Omental fat pad (tissue), 4 donors: Measurements from ENCODE around the gene EMP2. TPM values are rescaled to one million over a fixed set of nuclear protein-coding genes. Genes with fewer than 3 reads are reported as not detected.

Experiments used
- ATAC-seq: fragments of 150-250 bp; one replicate; pipeline ENCODE4 v1.9.1; 2016; ENCODE audit warnings: mild to moderate bottlenecking, moderate library complexity; ENCODE audit not compliant: low FRiP score
- DNase-seq: peaks from one replicate; pipeline ENCODE4 v3.0.0-alpha.2; 2019; ENCODE audit warnings: low spot score
- total RNA-seq, 4 donors: library from RNA; depleted of rRNA; stranded (reverse); fragments of >200 nt; gene quantifications; one replicate each; pipeline ENCODE4 v1.1.0, GENCODE V29; 2016
- TF ChIP-seq, protein P1 (sequence below), 3 donors: fragments of 450-650 bp; IDR thresholded peaks; one replicate each; pipeline ENCODE4 v1.5.1; 2016 to 2017; ENCODE audit warnings: antibody characterized with exemption in 3 of 3, mild to moderate bottlenecking in 3 of 3, moderate library complexity in 2 of 3

The EMP2 gene
- total RNA-seq, 4 donors from 2014 or later = 36.7 to 80.4 (median 50.1) TPM

- no peak for DNase-seq
- no peak for ATAC-seq
- TF ChIP-seq, protein P1, sequence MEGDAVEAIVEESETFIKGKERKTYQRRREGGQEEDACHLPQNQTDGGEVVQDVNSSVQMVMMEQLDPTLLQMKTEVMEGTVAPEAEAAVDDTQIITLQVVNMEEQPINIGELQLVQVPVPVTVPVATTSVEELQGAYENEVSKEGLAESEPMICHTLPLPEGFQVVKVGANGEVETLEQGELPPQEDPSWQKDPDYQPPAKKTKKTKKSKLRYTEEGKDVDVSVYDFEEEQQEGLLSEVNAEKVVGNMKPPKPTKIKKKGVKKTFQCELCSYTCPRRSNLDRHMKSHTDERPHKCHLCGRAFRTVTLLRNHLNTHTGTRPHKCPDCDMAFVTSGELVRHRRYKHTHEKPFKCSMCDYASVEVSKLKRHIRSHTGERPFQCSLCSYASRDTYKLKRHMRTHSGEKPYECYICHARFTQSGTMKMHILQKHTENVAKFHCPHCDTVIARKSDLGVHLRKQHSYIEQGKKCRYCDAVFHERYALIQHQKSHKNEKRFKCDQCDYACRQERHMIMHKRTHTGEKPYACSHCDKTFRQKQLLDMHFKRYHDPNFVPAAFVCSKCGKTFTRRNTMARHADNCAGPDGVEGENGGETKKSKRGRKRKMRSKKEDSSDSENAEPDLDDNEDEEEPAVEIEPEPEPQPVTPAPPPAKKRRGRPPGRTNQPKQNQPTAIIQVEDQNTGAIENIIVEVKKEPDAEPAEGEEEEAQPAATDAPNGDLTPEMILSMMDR (IDR thresholded peaks at IDR 0.05) = no peak
Measured at GRCh38 chr16:10587622-10588021, 7.2 kb upstream of the EMP2 start.

DNA sequence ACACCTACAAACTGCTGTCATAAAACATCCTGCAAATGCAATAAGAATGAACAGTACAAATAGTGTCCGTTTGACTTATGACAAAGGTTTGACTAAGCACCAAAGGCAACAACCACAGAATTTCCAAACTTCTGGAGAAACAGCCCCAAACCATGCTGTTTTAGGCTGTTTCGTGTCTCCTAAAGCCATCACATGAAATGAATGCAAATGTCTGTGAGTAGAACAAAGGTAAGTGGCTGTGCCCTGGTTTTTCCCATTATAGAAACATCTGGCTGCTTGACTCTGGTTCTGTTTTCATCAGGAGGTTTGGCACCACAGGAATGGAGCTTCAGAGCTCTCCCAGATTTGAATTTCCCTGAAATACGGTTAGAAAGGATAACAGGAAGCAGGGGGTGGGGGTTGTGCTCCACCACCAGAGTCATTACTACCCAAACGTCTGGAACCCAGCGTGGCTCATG, 4.6 kb upstream of the EMP2 start:
- ATAC-seq = no peak
- no peak for DNase-seq
- TF ChIP-seq, protein P1 (IDR thresholded peaks at IDR 0.05) = no peak

GRCh38 chr16:10583269-10583668, 2.9 kb upstream of the EMP2 start:
- ATAC-seq (no peak), DNase-seq (no peak)
- TF ChIP-seq, protein P1 (IDR thresholded peaks at IDR 0.05) = no peak

DNA sequence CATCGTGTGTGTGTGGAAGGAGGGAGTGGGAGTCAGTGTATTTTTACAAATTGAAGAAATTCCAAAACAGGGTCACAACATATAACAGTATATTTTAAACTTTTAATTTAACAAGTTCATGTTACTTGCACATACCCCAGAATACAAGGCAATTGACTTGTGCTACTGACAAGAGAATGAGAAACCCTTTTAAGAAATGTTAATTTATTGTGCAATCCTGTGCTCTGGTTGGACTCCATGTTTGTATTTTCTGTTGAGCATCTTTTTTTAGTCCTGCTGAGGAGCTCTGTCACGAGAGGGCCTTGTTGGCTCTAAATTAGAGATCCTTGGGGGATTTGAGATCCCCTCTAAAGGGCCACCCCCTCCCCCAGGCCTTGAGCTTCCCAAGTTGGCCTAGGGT, 1.1 kb upstream of the EMP2 start:
- TF ChIP-seq, protein P1 (IDR thresholded peaks at IDR 0.05) = no peak
- DNase-seq = no peak
- ATAC-seq = no peak

DNA sequence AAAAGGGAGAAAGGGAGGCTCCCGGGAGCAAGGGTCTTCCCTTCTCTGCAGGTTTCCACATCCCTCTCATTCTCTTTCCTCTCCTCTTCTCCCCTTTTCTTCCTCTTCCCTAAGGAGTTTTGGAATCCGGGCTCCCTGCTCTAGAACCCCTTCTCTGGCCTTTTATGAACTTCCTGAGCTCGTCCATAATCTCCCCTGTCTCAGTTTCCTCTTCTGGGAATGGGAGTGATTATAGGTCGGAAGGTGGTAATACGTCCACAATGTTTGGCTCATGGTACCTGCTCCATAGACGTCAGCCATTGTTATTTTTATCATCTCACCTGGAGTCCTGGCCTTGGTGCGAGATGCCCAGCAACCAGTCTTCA, 467 bp upstream of the EMP2 start:
- TF ChIP-seq, protein P1 (IDR thresholded peaks at IDR 0.05) = no peak
- no peak for ATAC-seq

GRCh38 chr16:10579575-10579964, 828 bp downstream of the EMP2 start:
- TF ChIP-seq, protein P1 (IDR thresholded peaks at IDR 0.05) = no peak
- ATAC-seq (no peak), DNase-seq (no peak)

More for the DNA sequence above, 467 bp upstream of the EMP2 start:
- no peak for DNase-seq

DNA sequence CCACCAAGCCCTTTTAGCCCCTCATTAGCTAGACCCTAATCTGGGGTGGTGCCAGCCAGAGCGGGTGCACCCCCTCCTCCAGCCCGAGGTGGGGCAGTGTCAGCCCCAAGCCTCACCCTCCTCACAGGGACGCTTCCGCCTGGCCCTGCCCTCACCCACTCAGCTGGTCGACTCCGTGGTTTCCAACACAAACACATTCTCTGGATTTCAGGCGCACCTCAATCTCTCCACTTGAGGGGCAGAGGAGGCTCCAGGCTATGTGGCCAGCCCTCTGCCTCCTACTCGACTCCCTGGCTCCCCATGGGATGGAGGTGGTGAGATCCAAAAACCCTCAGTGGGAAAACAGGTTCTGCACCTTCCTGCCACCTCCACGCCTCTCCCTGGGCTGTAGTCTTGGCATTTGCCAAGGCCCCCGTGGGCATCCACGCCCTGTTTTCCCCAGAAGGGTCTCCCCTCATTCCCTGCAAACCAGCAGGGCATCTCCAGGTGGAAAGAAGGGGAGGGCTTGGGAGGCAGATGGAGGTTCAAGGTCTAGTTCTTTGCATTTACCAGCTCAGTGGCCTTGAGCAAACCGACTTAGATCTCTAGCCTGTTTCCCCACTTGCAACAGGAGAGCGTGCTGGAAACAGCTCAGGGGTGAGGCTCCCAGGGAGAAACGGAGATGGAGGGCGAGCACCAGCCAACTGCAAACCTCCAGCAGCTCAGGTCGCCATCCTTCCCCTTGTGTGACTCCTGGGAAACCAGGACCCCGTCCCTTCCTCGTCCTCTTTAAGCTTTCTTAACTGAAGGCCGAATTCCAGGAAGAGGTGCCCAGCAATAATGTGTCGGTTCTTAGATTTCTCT, 1.7 kb downstream of the EMP2 start:
- ATAC-seq = no peak

More for the DNA sequence above, 1.7 kb downstream of the EMP2 start:
- TF ChIP-seq, protein P1 (IDR thresholded peaks at IDR 0.05) = no peak
- no peak for DNase-seq
